NCI-H510A (cell line): ENCODE data around the gene H2BK1.

Source experiments
- DNase-seq: peaks from one replicate; lab custom pipeline; 2025; lab: John Stamatoyannopoulos, UW

The H2BK1 gene

GRCh38 chr7:151178831-151179230 lies 31.5 kb downstream of the H2BK1 start:
- no peak for DNase-seq

- DNase-seq: no peak
Measured at GRCh38 chr7:151178236-151178635, 32.1 kb downstream of the H2BK1 start.

- no peak for DNase-seq
Measured at GRCh38 chr7:151177310-151177709, 33.0 kb downstream of the H2BK1 start.

GRCh38 chr7:151176401-151176800 lies 33.9 kb downstream of the H2BK1 start:
- no peak for DNase-seq

- no peak for DNase-seq
Measured at GRCh38 chr7:151175793-151176311, 34.4 kb downstream of the H2BK1 start.

GRCh38 chr7:151175047-151175792 lies 35.1 kb downstream of the H2BK1 start:
- DNase-seq: no peak

- DNase-seq: no peak
Measured at GRCh38 chr7:151174246-151175046, 35.8 kb downstream of the H2BK1 start.

GRCh38 chr7:151173386-151174245 lies 36.7 kb downstream of the H2BK1 start:
- DNase-seq: no peak

GRCh38 chr7:151172273-151173141 lies 37.8 kb downstream of the H2BK1 start:
- no peak for DNase-seq

GRCh38 chr7:151168787-151169162 lies 41.5 kb downstream of the H2BK1 start:
- no peak for DNase-seq

GRCh38 chr7:151168003-151168786 lies 42.1 kb downstream of the H2BK1 start:
- DNase-seq: no peak

- DNase-seq: no peak
Measured at GRCh38 chr7:151167197-151167961, 42.9 kb downstream of the H2BK1 start, which contains the start of gene GBX1. Gene GBX1 (minus strand): TSS chr7:151167694. CDS start chr7:151167548, 146 bp downstream.

GRCh38 chr7:151166629-151167196 lies 43.6 kb downstream of the H2BK1 start:
- DNase-seq: no peak

- DNase-seq: no peak
Measured at GRCh38 chr7:151161757-151162156, 48.5 kb downstream of the H2BK1 start.
